PC-3 (cell line): ENCODE results near the gene PRUNE2.

Experiments used
- CTCF ChIP-seq: fragments of 300-600 bp; sonication (generic); conservative IDR thresholded peaks from 2 replicates; pipeline ENCODE4 v1.5.1; 2017; ENCODE audit warnings: antibody characterized with exemption, low read depth, mild to moderate bottlenecking, low read length
- EZH2phosphoT487 ChIP-seq: fragments of 300-600 bp; sonication (generic); IDR thresholded peaks from 2 replicates; pipeline ENCODE4 v1.6.1; 2018; ENCODE audit warnings: mild to moderate bottlenecking, antibody characterized with exemption, low read length, borderline replicate concordance

- TF ChIP-seq CTCF (no peak), EZH2phosphoT487 (no peak)
Observed at GRCh38 chr9:76686756-76687155, 219.2 kb downstream of the PRUNE2 start.
